ENCODE data around the gene TAPBPL.
"Not testable (repeated sequence)": the region's sequence is repeated elsewhere in the genome, so short reads cannot be mapped to it uniquely, and the experiment has no call there.

The TAPBPL gene

GRCh38 chr12:6494258-6494743 lies 42.5 kb downstream of the TAPBPL start:
- Mint-ChIP-seq H3K4me3 (peak overlapping the region; percentile 91 to 92), H3K27me3 (no peaks in the 10 kb centered on the region), H3K36me3 (ENCODE audit: insufficient read depth) (peaks cover 40% of the 10 kb centered on the region), H3K4me1 (ENCODE audit: low read depth in 2 of 2) (peaks cover 27 to 28% of the 10 kb centered on the region in 2 donors), H3K9me3 (no peaks in the 10 kb centered on the region), H3K27ac (peak overlapping the region; percentile 93 to 96)
- DNase-seq (no peak), ATAC-seq (replicated peaks) (peak; percentile 37)

- Mint-ChIP-seq H3K36me3 (ENCODE audit: insufficient read depth) (peaks cover 42% of the 10 kb centered on the region), H3K27ac (peak overlapping the region in 1 of 2 donors; percentile 93), H3K4me1 (ENCODE audit: low read depth in 2 of 2) (peaks cover 27 to 28% of the 10 kb centered on the region in 2 donors), H3K4me3 (peak overlapping the region; percentile 91 to 92), H3K27me3 (no peaks in the 10 kb centered on the region), H3K9me3 (no peaks in the 10 kb centered on the region)
- DNase-seq (no peak), ATAC-seq (replicated peaks) (no peak)
Observed at GRCh38 chr12:6494968-6495367, 43.1 kb downstream of the TAPBPL start.

GRCh38 chr12:6497291-6497690 lies 45.4 kb downstream of the TAPBPL start:
- Mint-ChIP-seq H3K36me3 (ENCODE audit: insufficient read depth) (peaks cover 39% of the 10 kb centered on the region), H3K27ac (peak overlapping the region; percentile 76 to 79), H3K4me1 (ENCODE audit: low read depth in 2 of 2) (peaks cover 27% of the 10 kb centered on the region in 2 donors)
- not testable (repeated sequence) for H3K27me3 Mint-ChIP-seq; DNase-seq; H3K4me3 Mint-ChIP-seq; ATAC-seq (replicated peaks); H3K9me3 Mint-ChIP-seq

- H3K9me3 Mint-ChIP-seq: no peaks in the 10 kb centered on the region
- peaks cover 1 to 7% of the 10 kb centered on the region in 2 donors for H3K4me1 Mint-ChIP-seq (ENCODE audit: low read depth in 2 of 2)
- H3K4me3 Mint-ChIP-seq: no peak overlapping the region
- peaks cover 16% of the 10 kb centered on the region for H3K36me3 Mint-ChIP-seq (ENCODE audit: insufficient read depth)
- H3K27me3 Mint-ChIP-seq: no peaks in the 10 kb centered on the region
- H3K27ac Mint-ChIP-seq: no peak overlapping the region
- ATAC-seq (replicated peaks) (no peak), DNase-seq (no peak)
Observed at GRCh38 chr12:6500466-6500865, 48.6 kb downstream of the TAPBPL start.

- DNase-seq: no peak
- H3K4me3 Mint-ChIP-seq: no peak overlapping the region
- H3K4me1 Mint-ChIP-seq (ENCODE audit: low read depth in 2 of 2): peaks cover 0 to 8% of the 10 kb centered on the region in 2 donors
- H3K27ac Mint-ChIP-seq: peak overlapping the region in 1 of 2 donors; percentile 36
- no peak for ATAC-seq (replicated peaks)
- H3K9me3 Mint-ChIP-seq: no peaks in the 10 kb centered on the region
- H3K27me3 Mint-ChIP-seq: no peaks in the 10 kb centered on the region
- peaks cover 21% of the 10 kb centered on the region for H3K36me3 Mint-ChIP-seq (ENCODE audit: insufficient read depth)
Observed at GRCh38 chr12:6507102-6507998, 55.5 kb downstream of the TAPBPL start.

- ATAC-seq (replicated peaks) (no peak), DNase-seq (no peak)
- Mint-ChIP-seq H3K9me3 (no peaks in the 10 kb centered on the region), H3K27me3 (no peaks in the 10 kb centered on the region), H3K4me3 (no peak overlapping the region), H3K4me1 (ENCODE audit: low read depth in 2 of 2) (peaks cover 0 to 8% of the 10 kb centered on the region in 2 donors), H3K36me3 (ENCODE audit: insufficient read depth) (peaks cover 28% of the 10 kb centered on the region), H3K27ac (peak overlapping the region in 1 of 2 donors; percentile 36)
Observed at GRCh38 chr12:6508087-6508486, 56.2 kb downstream of the TAPBPL start.
